Fibroblast of the aortic adventitia (primary cell): ENCODE results near the gene C6orf62. TPM values are rescaled to one million over a fixed set of nuclear protein-coding genes. Genes with fewer than 3 reads are reported as not detected.

Experiments used
- DNase-seq: peaks from one replicate; pipeline ENCODE4 v3.0.0-alpha.2; 2010; ENCODE audit warnings: low read depth
- H3K4me3 ChIP-seq: 2 replicates; pipeline ENCODE4 v1.5.1; 2011; ENCODE audit warnings: low read depth, mild to moderate bottlenecking, control low read depth, low read length, moderate library complexity
- total RNA-seq: library from RNA; depleted of rRNA; stranded (reverse); fragments of >200 nt; gene quantifications from 2 replicates; pipeline ENCODE4 v1.2.3, GENCODE V29; 2012; ENCODE audit warnings: low replicate concordance
- TF ChIP-seq, protein P1 (sequence below): IDR thresholded peaks from 2 replicates; pipeline ENCODE4 v1.5.1; 2011; ENCODE audit warnings: mild to moderate bottlenecking, low read length, control low read depth, inconsistent platforms; ENCODE audit not compliant: insufficient read depth

Gene C6orf62
- total RNA-seq, 1 donor: 121 TPM

DNA sequence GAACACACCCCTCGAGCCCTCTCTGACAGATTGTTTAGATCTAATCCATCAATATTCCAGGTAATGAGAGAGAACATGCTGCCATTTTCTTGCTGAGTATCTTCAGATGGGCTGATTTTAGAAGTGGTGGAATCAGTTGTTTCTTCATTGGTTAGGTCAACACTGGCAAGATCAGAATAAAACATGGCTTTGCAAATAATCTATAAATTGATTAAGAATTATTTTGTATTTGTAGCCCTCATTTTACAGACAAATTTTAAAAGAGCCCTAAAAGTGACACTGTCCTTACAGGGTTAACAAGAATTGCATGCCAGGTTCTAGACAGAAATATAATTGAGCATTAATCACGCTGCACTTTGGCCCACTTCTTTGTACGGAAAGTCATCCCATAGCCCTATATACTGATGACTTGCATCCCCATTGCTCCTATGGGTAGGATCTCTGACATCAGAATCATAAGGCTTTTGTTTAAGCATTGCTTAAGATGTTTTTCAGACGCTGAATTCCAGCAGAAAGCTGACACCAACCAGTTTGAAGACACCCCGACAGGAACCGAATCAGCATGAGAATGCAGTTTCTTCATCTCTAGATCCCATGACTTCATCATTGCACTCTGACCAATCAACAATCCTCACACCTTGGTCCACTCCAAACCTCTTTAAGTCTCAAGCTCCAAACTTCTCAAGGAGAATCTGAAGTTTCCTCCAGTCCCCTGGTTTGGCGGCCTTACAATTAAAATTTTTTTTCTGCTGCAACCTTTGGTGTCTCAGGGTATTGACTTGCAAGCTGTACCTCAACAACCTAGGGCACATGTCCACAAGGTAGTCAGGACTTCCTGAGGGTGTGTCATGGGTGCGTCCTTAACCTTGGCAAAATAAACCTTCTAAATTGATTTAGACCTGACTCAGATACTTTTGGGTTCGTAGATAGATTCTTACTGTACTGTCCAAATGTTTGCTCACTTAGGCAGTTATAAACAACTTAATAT is 60.1 kb downstream of the C6orf62 start:
- DNase-seq: peak; percentile 82
- no peak overlapping the region for H3K4me3 ChIP-seq
- TF ChIP-seq, protein P1, sequence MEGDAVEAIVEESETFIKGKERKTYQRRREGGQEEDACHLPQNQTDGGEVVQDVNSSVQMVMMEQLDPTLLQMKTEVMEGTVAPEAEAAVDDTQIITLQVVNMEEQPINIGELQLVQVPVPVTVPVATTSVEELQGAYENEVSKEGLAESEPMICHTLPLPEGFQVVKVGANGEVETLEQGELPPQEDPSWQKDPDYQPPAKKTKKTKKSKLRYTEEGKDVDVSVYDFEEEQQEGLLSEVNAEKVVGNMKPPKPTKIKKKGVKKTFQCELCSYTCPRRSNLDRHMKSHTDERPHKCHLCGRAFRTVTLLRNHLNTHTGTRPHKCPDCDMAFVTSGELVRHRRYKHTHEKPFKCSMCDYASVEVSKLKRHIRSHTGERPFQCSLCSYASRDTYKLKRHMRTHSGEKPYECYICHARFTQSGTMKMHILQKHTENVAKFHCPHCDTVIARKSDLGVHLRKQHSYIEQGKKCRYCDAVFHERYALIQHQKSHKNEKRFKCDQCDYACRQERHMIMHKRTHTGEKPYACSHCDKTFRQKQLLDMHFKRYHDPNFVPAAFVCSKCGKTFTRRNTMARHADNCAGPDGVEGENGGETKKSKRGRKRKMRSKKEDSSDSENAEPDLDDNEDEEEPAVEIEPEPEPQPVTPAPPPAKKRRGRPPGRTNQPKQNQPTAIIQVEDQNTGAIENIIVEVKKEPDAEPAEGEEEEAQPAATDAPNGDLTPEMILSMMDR: no peak

DNA sequence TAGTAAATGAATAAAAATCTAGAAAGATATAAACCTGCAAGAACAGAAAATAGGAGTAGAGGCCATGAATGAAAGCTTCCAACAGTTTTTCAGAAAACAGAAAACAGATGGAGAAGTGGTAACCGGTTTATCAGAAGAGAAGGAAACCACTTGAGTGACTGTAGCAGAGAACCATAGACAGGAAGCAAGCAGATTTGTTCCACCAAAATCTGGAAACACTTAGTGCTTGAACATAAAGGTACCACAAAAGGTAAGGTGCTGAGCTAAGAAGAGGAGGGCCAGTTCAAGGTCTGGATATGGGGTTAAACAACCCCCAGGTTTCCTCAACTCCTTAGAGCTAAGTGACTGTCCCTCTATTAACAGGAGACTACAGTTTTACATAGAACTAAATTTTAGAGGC is 63.7 kb downstream of the C6orf62 start:
- no peak for DNase-seq
- TF ChIP-seq, protein P1: no peak
- no peak overlapping the region for H3K4me3 ChIP-seq

Other genes starting within 250 kb of the C6orf62 start
- gene GPLD1, start 229.6 kb downstream of the C6orf62 start, total RNA-seq: 0.27 and 0.41 TPM in 2 replicates
- 0.54 and 1.6 TPM in 2 replicates for gene ALDH5A1, start 224.2 kb downstream of the C6orf62 start, total RNA-seq
- gene KIAA0319, start 73.0 kb downstream of the C6orf62 start, total RNA-seq: 0.09 TPM in 1 of 2 replicates, not detected in the other
- gene TDP2, start 52.3 kb downstream of the C6orf62 start, total RNA-seq: 29.5 and 44.4 TPM in 2 replicates
- 10.8 and 12.2 TPM in 2 replicates for gene ACOT13, start 52.1 kb downstream of the C6orf62 start, total RNA-seq
- gene GMNN, start 55.8 kb upstream of the C6orf62 start, total RNA-seq: 17.2 and 41.7 TPM in 2 replicates
- gene ARMH2, start 79.8 kb upstream of the C6orf62 start, total RNA-seq: not detected in 2 replicates
- gene RIPOR2, start 216.8 kb upstream of the C6orf62 start, total RNA-seq: 0.72 and 1.4 TPM in 2 replicates